ENCODE measurements around the gene SPRED2. TPM values are rescaled to one million over a fixed set of nuclear protein-coding genes. Genes with fewer than 3 reads are reported as not detected.
A peak's percentile ranks its signal among the peaks of the same experiment; 100 is the strongest.

Gene SPRED2
- total RNA-seq, 1 donor = 9.5 TPM

DNA sequence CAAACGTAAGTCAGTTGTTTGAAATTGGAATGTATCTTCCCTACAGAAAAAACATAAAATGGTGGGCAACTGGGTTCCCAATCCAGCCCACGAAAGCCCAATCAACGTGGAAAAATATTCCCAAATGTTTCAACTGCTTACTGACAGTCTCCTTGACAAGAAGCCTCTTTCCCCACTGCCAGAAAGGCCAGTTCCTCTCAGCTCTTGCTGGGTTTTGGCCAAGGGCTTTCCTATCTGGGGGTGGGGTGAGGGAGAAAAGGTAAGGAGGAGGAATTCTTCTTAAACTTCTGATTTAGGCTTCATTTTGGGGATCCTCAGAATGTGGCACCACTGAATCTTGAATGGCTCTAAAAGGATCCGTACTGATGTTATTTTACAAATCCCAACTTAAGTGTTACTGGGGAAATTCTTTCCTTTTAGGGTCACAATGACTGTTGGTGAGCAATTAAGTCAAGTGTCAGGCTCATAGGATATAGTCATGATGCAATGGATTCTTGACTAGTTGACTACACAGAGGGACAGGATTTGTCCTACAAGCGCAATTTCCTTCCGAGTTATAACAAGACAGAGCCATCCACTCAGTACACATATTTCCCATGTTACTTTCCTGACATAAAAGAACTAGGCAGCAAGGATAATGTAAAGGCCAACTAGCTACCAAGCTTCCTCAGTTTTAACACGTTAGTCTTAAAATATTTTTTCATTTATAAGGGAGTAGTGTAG, 73.6 kb downstream of the SPRED2 start:
- no peak overlapping the region for H3K4me3 ChIP-seq (ENCODE audit: low read depth, low read length)
- TF ChIP-seq, protein P1, sequence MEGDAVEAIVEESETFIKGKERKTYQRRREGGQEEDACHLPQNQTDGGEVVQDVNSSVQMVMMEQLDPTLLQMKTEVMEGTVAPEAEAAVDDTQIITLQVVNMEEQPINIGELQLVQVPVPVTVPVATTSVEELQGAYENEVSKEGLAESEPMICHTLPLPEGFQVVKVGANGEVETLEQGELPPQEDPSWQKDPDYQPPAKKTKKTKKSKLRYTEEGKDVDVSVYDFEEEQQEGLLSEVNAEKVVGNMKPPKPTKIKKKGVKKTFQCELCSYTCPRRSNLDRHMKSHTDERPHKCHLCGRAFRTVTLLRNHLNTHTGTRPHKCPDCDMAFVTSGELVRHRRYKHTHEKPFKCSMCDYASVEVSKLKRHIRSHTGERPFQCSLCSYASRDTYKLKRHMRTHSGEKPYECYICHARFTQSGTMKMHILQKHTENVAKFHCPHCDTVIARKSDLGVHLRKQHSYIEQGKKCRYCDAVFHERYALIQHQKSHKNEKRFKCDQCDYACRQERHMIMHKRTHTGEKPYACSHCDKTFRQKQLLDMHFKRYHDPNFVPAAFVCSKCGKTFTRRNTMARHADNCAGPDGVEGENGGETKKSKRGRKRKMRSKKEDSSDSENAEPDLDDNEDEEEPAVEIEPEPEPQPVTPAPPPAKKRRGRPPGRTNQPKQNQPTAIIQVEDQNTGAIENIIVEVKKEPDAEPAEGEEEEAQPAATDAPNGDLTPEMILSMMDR (IDR thresholded peaks at IDR 0.05; ENCODE audit: insufficient read depth, low read depth, low read length) = no peak
- DNase-seq (ENCODE audit: low read depth) = no peak

DNA sequence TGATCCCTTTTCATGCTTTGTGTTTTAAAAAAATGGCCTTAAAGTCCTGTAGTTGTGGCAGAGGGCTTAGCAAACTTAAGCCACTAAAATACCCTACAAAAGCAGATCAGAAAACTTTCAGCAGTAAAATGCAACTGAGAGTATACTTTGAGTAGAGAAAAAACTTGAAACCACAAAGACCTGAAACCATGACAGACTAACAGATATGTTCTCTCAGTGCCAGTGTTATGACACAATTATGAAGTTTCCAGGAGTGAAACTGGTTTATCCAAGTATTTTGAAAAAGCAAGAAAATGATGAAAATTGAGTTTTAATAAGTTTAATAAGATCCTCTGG, 74.5 kb downstream of the SPRED2 start:
- TF ChIP-seq, protein P1 (IDR thresholded peaks at IDR 0.05; ENCODE audit: insufficient read depth, low read depth, low read length) = no peak
- H3K4me3 ChIP-seq (ENCODE audit: low read depth, low read length) = no peak overlapping the region
- DNase-seq (ENCODE audit: low read depth) = no peak

DNA sequence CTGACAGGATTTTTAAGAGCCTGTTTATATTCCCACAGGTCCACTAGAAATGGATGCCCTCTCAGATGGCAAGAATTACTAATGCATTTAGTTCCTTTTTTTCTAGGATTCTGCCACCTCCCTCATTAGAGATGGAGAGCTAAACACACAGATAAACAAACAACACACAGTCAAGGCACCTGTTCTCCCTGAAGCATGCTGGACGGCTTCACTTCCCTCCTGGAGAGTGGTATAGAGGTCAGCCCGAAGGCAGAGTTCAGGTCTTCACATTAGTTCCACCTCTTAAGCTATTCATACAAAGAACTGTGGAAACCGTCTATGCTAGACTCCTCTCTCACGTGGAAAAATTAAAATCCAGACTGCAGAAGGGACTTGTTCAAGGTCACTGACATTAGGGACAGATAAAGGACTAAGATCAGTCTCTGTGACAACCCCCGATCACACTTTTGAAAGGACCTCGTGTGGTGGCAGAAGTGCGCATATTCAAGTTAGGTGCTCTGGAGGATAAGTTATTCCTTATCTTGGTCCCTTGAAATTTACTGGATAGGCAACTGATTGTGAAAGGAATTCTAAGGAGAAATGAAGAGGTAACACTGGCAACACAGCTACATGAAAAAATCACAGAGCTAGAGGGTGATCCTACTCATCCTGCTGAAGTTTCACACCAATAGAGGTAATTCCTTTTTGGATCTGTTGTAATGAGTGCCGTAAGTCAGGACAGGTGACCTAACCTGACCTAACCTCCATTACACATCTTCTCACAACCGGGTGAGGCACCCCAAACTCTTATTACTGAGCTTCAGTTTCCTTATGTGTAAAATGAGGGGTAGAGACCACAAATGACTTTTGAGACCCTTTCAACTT, 75.1 kb downstream of the SPRED2 start:
- TF ChIP-seq, protein P1 (IDR thresholded peaks at IDR 0.05; ENCODE audit: insufficient read depth, low read depth, low read length) = no peak
- no peak for DNase-seq (ENCODE audit: low read depth)
- H3K4me3 ChIP-seq (ENCODE audit: low read depth, low read length) = no peak overlapping the region

DNA sequence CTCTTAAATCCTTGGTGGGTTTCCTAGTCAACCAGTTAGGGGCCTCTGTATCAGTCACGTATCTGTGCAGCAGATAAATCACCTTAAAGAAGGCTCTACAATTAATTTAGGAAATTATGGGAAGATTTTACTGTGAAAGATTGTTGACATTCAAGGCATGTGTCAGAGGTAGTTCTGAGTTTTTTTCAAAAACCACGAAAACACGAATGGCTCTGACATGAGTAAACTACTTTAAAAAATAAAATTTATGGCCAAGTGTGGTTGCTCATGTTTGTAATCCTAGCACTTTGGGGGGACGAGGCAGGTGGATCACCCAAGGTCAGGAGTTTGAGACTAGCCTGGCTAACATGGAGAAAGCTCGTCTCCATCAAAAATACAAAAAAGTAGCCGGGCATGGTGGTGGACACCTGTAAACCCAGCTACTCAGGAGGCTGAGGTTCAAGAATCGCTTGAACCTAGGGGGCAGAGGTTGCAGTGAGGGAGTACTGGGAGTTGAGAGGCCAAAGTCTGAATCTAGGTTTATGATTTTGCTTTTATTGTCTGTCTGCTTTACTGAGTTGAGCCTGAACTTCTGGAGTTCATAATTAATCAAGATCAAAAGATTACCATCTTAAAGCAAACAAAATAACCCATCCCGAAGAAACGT, 77.1 kb downstream of the SPRED2 start:
- peak; percentile 48 for DNase-seq (ENCODE audit: low read depth)
- TF ChIP-seq, protein P1 (IDR thresholded peaks at IDR 0.05; ENCODE audit: insufficient read depth, low read depth, low read length) = no peak
- no peak overlapping the region for H3K4me3 ChIP-seq (ENCODE audit: low read depth, low read length)

DNA sequence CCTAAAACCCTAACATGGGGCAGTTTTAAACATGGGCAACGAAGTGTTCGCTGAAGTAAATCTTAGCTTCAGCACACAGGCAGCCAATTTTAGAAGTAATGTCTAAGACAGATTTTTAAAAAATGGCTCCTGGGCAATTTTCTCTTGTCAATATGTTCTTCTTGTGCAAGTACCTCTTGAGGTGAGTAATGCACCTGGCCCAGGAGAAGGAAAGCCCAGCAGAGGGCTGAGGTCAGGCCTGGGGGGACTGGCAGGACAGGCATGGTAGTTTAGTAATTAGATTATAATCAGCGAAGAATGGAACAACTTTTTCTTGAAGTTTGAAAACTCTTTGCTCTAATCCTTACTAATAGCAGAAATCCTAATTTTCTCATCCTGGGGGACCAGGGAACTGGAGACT, 77.6 kb downstream of the SPRED2 start:
- H3K4me3 ChIP-seq (ENCODE audit: low read depth, low read length) = no peak overlapping the region
- DNase-seq (ENCODE audit: low read depth) = no peak
- TF ChIP-seq, protein P1 (IDR thresholded peaks at IDR 0.05; ENCODE audit: insufficient read depth, low read depth, low read length) = no peak

DNA sequence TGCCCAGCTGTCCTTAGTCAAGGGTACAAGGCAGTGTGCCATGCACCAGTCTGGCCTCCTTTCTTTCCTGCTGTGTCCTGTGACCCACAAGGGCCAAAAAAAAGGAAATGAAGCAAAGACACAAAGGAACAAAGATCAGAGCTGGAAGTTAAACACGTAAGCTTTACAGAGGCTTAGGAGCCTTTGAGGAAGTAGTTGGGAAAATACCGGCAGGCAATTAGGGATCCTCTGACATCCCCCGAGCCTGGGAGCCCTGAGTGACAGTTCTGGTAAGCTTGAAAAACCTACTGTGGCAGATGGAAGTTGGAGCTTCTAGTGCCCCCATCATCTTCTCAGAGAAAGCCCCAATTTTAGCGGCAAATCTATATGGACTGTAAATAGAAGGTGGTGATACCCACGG, 78.5 kb downstream of the SPRED2 start:
- H3K4me3 ChIP-seq (ENCODE audit: low read depth, low read length) = no peak overlapping the region
- no peak for DNase-seq (ENCODE audit: low read depth)
- TF ChIP-seq, protein P1 (IDR thresholded peaks at IDR 0.05; ENCODE audit: insufficient read depth, low read depth, low read length) = no peak

Measured in fibroblast of villous mesenchyme (primary cell).